Upper lobe of right lung (tissue), 1 donor: ENCODE data around the gene PRKCA. TPM values are rescaled to one million over a fixed set of nuclear protein-coding genes. Genes with fewer than 3 reads are reported as not detected.

Source experiments
- ATAC-seq: fragments of 200-7000 bp; cut with Tn5 transposase; one replicate; pipeline ENCODE4 v1.9.1; 2020; ENCODE audit warnings: mild to moderate bottlenecking, moderate library complexity
- DNase-seq: peaks from one replicate; pipeline ENCODE4 v3.0.0-alpha.2; 2020
- H3K27ac ChIP-seq: fragments of 200-600 bp; one replicate; pipeline ENCODE4 v1.8.0; 2022
- H3K27me3 ChIP-seq: fragments of 200-600 bp; one replicate; pipeline ENCODE4 v1.8.0; 2022; ENCODE audit warnings: mild to moderate bottlenecking
- H3K36me3 ChIP-seq: fragments of 200-600 bp; one replicate; pipeline ENCODE4 v1.8.0; 2022
- H3K4me1 ChIP-seq: fragments of 200-600 bp; one replicate; pipeline ENCODE4 v1.8.0; 2022
- H3K4me3 ChIP-seq: fragments of 200-600 bp; one replicate; pipeline ENCODE4 v1.8.0; 2022; ENCODE audit warnings: mild to moderate bottlenecking
- H3K9me3 ChIP-seq: fragments of 200-600 bp; one replicate; pipeline ENCODE4 v1.8.0; 2022
- CTCF ChIP-seq: fragments of 200-600 bp; IDR thresholded peaks from one replicate; pipeline ENCODE4 v1.8.0; 2022; ENCODE audit warnings: antibody characterized with exemption
- intact Hi-C: fragments of 100-400 bp; cut with DNase I; formaldehyde crosslinking; loops from one replicate; pipeline ENCODE4 v1.11.0; 2022
- total RNA-seq: library from RNA; stranded (reverse); fragmentation: NEBNext Ultra II Directional; extraction: Animal tissue kit (Norgen Biotek cat#: 25700); gene quantifications from one replicate; pipeline ENCODE4 v1.2.1, GENCODE V29; 2021
- donor health status: DM: no; HTN: yes; CAD: no; lungs with severe emphysema.

PRKCA gene
- total RNA-seq, 1 donor from 2014 or later: 43.4 TPM

- Histone ChIP-seq H3K36me3 (no peaks in the 10 kb centered on the region), H3K27me3 (peaks cover 51% of the 10 kb centered on the region), H3K4me1 (no peaks in the 10 kb centered on the region), H3K4me3 (no peak overlapping the region), H3K9me3 (no peaks in the 10 kb centered on the region), H3K27ac (no peak overlapping the region)
- no peak for TF ChIP-seq CTCF
- ATAC-seq (no peak), DNase-seq (no peak)
- intact Hi-C loops: no loop called here
These were observed 533.1 kb downstream of the PRKCA start for GRCh38 chr17:66835476-66835875.

GRCh38 chr17:66836063-66837005 lies 533.9 kb downstream of the PRKCA start:
- Histone ChIP-seq H3K36me3 (no peaks in the 10 kb centered on the region), H3K4me3 (no peak overlapping the region), H3K27ac (no peak overlapping the region), H3K4me1 (no peaks in the 10 kb centered on the region), H3K27me3 (peaks cover 51% of the 10 kb centered on the region), H3K9me3 (no peaks in the 10 kb centered on the region)
- DNase-seq (no peak), ATAC-seq (no peak)
- intact Hi-C loops: no loop called here
- TF ChIP-seq CTCF: no peak

GRCh38 chr17:66837226-66837625 lies 534.8 kb downstream of the PRKCA start:
- Histone ChIP-seq H3K4me1 (no peaks in the 10 kb centered on the region), H3K4me3 (no peak overlapping the region), H3K27ac (no peak overlapping the region), H3K9me3 (no peaks in the 10 kb centered on the region), H3K27me3 (peaks cover 45% of the 10 kb centered on the region), H3K36me3 (no peaks in the 10 kb centered on the region)
- intact Hi-C loops: no loop called here
- DNase-seq: no peak
- no peak for TF ChIP-seq CTCF
- ATAC-seq: no peak

GRCh38 chr17:66837885-66838665 lies 535.7 kb downstream of the PRKCA start:
- no peak for TF ChIP-seq CTCF
- peaks cover 45% of the 10 kb centered on the region for H3K27me3 ChIP-seq

GRCh38 chr17:66839616-66840015 lies 537.2 kb downstream of the PRKCA start:
- no peak for TF ChIP-seq CTCF
- Histone ChIP-seq H3K9me3 (no peaks in the 10 kb centered on the region), H3K27me3 (peaks cover 32% of the 10 kb centered on the region), H3K4me1 (no peaks in the 10 kb centered on the region), H3K4me3 (no peak overlapping the region), H3K36me3 (no peaks in the 10 kb centered on the region), H3K27ac (no peak overlapping the region)
- DNase-seq: no peak
- no peak for ATAC-seq
- intact Hi-C loops: no loop called here

More at GRCh38 chr17:66837885-66838665, 535.7 kb downstream of the PRKCA start:
- no peak overlapping the region for H3K4me3 ChIP-seq
- intact Hi-C loops: no loop called here
- no peaks in the 10 kb centered on the region for H3K4me1 ChIP-seq
- no peak for DNase-seq
- no peaks in the 10 kb centered on the region for H3K36me3 ChIP-seq
- no peak for ATAC-seq
- H3K27ac ChIP-seq: no peak overlapping the region
- H3K9me3 ChIP-seq: no peaks in the 10 kb centered on the region
